ENCODE results near the gene POFUT2. TPM values are rescaled to one million over a fixed set of nuclear protein-coding genes. Genes with fewer than 3 reads are reported as not detected.
A peak's percentile ranks its signal among the peaks of the same experiment; 100 is the strongest.

POFUT2 gene
- total RNA-seq, 2 experiments from 2014 or later: 14.4 to 15.9 TPM

DNA sequence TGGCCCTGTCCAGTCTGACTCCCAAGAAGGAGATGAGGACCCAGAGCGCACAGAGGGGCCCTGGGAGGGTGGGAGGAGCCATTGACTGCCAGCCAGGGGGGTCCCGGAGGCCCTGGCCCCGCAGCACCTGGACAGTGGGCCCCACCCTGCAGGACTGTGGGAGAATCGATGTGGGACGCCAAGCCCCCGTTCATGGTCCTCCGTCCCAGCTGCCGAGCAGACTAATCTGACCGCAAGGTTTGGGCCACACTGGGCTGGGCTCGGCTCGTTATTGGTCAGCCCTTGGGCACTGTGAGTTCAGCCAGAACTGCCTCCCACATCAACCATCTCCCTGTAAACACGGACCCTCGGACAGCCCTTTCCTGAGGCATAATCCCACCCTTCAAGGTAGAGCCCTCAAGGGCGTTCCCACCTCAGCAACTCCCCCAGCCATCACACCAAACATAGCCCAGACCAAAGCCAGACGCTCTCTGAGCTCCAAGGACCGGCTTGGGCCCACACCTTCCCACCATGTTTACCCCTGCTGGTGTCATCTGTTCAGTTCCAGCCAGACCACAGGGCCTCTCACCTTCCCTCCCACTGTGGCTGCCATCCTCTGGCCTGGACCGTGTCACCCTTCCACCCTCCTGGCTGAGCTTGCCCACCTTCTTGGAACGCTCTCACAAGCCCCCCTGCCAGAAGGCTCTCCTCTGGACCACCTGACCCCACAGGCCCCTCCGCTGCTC lies 16.2 kb upstream of the POFUT2 start:
- Mint-ChIP-seq H3K27me3 (ENCODE audit: low read depth) (no peaks in the 10 kb centered on the region), H3K9me3 (no peaks in the 10 kb centered on the region), H3K4me3 (no peak overlapping the region), H3K4me1 (ENCODE audit: low read depth) (peaks cover 5% of the 10 kb centered on the region), H3K27ac (peak overlapping the region; percentile 20), H3K36me3 (ENCODE audit: low read depth) (no peaks in the 10 kb centered on the region)
- intact Hi-C loops (cut with micrococcal nuclease): no loop called here
- CTCF ChIA-PET: no interaction called here
- DNase-seq: no peak

DNA sequence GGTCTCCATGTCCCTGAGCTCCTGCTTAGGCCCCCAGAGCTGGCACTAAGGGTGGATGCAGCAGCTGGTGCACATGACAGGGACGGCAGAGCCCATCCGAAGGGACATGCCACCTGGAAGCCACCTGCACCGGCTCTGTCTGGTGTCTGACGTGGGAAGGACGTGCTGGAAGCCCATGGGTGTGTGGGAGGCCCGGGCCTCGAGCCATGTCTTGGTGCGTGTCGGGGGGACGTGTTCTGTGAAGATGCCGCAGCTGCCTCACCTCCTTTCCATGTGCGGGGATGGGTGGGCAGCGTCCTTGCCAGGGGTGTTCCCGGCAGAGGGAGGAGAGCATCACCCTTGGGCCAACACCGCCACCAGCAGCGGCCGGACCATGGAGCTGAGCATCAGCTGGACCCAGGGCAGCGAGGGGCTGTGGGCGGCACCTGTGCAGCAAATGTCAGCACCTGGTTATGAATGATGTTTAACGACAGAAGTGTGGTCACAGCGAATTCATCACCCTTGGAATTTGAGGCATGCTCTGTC lies 15.5 kb upstream of the POFUT2 start:
- peaks cover 4% of the 10 kb centered on the region for H3K4me1 Mint-ChIP-seq (ENCODE audit: low read depth)
- no peaks in the 10 kb centered on the region for H3K36me3 Mint-ChIP-seq (ENCODE audit: low read depth)
- H3K27me3 Mint-ChIP-seq (ENCODE audit: low read depth): no peaks in the 10 kb centered on the region
- DNase-seq: no peak
- no peak overlapping the region for H3K27ac Mint-ChIP-seq
- CTCF ChIA-PET: no interaction called here
- H3K4me3 Mint-ChIP-seq: no peak overlapping the region
- no peaks in the 10 kb centered on the region for H3K9me3 Mint-ChIP-seq
- intact Hi-C loops (cut with micrococcal nuclease): no loop called here

DNA sequence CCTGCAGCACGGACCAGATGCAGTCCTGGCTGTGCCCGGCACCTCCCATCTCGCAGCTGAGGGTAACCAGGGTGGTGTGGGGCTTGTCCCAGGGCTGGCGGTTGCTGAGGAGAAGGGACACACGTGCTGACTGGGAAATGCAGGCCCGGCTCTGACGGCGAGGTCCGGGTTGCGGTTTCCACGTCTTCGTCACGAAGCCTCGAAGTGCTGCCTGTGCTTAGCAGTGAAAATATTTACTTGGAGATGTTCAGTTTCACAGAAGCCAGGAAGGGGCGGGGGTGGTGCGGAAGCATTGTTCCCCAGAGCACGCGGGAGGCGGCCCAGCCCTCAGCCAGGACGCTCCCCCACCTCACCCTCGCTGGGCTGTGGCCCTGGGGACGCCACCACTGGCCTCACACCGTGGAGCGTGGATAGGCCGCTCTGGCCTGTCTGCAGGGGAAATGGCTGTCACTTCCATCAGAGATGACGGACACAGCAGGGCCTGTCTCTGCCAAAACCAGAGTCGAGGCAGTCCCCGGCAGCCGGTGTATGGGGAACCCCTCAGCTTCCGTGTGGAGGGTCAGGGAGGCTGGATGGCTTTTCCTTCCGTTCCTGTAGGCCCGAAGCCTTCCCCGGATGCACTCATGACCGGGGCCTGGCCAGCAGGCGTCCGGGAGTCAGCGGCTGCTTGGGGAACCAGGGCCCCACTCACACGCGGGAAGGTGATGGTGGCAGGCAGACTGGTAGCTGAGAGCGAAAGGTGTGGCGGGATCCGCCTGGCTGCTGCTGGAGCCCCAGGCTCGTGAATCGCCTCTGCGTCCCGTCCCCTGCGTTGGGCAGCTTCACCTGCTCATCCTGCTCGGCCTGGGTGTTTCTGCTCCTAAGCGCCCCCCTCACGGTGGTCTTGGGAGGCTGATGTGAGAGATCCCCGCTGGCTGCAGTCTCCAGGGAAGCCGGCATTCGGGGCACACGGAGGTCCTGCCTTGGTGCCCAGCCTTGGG lies 14.7 kb upstream of the POFUT2 start:
- DNase-seq: peak; percentile 69
- Mint-ChIP-seq H3K36me3 (ENCODE audit: low read depth) (no peaks in the 10 kb centered on the region), H3K27me3 (ENCODE audit: low read depth) (no peaks in the 10 kb centered on the region), H3K9me3 (no peaks in the 10 kb centered on the region), H3K4me1 (ENCODE audit: low read depth) (peaks cover 4% of the 10 kb centered on the region), H3K4me3 (no peak overlapping the region), H3K27ac (no peak overlapping the region)
- CTCF ChIA-PET: interaction anchor here (1.7 kb wide), 1 partner anchor 10 kb away, joined by 9 read pairs; no protein-coding TSS in a partner anchor
- intact Hi-C loops (cut with micrococcal nuclease): no loop called here

DNA sequence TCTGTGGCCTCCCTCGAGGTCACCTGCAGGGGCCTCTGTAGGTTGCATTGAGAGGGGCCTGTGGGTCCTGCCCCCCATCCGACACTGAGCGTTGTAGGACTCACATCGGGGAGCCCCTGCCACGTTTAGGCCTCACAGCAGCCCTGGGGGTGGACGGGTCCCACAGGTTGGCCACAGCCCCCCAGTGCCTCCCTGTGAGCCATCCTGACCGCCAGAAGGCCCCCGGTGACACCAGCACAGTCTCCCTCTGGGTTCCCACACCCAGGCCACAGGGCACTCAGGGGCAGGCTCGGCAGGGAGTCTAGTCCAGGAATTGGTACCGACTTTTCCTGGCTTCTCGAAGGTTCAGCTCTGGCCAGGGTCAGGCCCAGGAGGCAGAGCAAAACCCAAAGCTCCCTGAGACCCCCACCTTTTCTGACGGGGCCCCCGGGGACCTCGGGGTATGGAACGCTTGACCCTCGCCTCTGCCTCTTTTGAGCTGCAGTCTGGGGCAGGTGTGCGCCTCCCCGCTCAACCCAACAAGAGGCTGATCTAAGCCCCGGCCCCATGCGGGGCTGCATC lies 13.9 kb upstream of the POFUT2 start:
- CTCF ChIA-PET: interaction anchor here (1.7 kb wide), 1 partner anchor 9 kb away, joined by 9 read pairs; no protein-coding TSS in a partner anchor
- intact Hi-C loops (cut with micrococcal nuclease): no loop called here
- no peak overlapping the region for H3K27ac Mint-ChIP-seq
- H3K36me3 Mint-ChIP-seq (ENCODE audit: low read depth): no peaks in the 10 kb centered on the region
- H3K4me3 Mint-ChIP-seq: no peak overlapping the region
- H3K27me3 Mint-ChIP-seq (ENCODE audit: low read depth): no peaks in the 10 kb centered on the region
- no peaks in the 10 kb centered on the region for H3K9me3 Mint-ChIP-seq
- no peak for DNase-seq
- H3K4me1 Mint-ChIP-seq (ENCODE audit: low read depth): peaks cover 4% of the 10 kb centered on the region

DNA sequence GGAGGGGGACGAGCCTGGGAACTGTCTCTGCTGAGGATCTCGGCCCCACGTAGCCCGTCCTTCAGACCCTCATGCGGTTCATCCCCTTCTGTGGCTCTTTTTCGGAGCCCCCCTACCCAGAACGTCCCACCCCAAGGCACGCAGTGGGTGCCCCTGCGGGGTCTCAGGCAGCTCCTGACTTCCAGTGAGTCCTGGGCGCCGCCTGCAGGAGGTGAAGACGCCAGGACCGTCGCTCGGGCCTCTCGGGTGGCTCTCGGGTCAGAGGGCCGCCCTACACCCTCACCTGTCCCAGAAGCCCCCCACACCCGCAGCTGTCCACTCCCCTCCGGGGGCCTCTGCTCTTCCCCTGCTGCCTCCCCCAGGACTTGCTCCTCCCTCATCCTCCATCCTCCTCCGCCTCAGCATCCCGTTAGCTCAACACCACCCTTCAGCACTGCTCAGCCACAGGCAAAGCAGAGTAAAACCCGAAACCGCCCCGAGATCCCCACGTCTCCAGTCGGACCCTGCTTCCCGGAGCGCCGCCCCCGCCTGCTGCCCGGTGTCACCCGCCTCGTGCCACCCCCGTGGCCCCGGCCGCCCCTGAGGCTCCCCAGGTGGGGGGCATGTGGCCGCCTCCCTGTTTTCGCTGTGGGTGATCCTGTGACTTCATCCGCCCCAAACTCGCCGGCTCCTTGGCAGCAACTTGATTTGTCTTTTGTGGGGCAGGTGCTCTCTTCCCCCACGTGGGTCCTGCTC lies 13.3 kb upstream of the POFUT2 start:
- CTCF ChIA-PET: interaction anchor here (1.7 kb wide), 1 partner anchor 8 kb away, joined by 9 read pairs; no protein-coding TSS in a partner anchor
- no peak overlapping the region for H3K27ac Mint-ChIP-seq
- peaks cover 4% of the 10 kb centered on the region for H3K4me1 Mint-ChIP-seq (ENCODE audit: low read depth)
- H3K4me3 Mint-ChIP-seq: no peak overlapping the region
- no peaks in the 10 kb centered on the region for H3K9me3 Mint-ChIP-seq
- H3K27me3 Mint-ChIP-seq (ENCODE audit: low read depth): no peaks in the 10 kb centered on the region
- H3K36me3 Mint-ChIP-seq (ENCODE audit: low read depth): no peaks in the 10 kb centered on the region
- DNase-seq: no peak
- intact Hi-C loops (cut with micrococcal nuclease): no loop called here

DNA sequence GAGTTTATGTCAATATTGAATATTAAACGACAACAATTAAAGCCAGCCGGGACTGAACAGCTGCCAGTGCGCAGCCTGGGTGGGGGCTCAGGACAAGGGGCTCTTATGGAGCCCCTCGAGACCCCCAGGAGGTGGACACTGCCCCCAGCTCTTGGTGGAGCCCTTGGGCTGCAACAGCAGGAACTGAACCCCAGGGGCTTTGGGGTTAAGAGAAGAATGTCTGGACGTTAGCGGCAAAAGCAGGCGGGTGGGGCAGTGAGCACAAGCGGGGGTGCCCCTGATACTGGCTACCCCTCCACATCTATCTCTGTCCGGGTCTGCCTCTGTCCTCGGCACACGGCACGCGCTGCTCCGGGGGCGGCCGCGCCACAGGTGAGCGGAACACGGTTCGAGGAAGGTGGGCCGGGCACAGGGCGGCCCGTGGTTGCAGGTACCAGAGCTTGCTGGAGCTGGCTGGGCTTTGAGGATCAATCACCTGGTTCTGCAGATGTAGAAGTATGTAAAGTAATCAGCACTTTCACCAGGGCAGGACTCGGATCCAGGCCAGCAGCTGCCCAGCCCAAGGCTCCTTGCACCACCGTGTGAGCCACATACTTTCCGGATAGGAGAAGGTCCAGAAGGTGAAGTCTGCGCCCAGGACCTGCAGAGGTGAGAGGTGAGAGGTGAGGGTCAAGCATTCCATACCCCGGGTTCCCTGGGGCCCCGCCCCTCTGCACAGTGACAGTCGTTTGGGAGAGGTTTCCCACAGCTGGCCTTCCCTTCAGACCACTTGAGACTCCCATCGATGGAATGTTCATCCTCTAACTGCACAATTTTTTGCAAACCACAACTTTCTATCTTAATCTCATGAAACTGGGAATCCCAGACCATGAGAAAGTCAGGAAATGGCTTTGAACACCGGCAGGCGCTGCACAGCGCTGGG lies 12.4 kb upstream of the POFUT2 start:
- H3K9me3 Mint-ChIP-seq: no peaks in the 10 kb centered on the region
- intact Hi-C loops (cut with micrococcal nuclease): no loop called here
- no peaks in the 10 kb centered on the region for H3K36me3 Mint-ChIP-seq (ENCODE audit: low read depth)
- no peak overlapping the region for H3K4me3 Mint-ChIP-seq
- no peak overlapping the region for H3K27ac Mint-ChIP-seq
- DNase-seq: no peak
- H3K4me1 Mint-ChIP-seq (ENCODE audit: low read depth): peaks cover 8% of the 10 kb centered on the region
- H3K27me3 Mint-ChIP-seq (ENCODE audit: low read depth): no peaks in the 10 kb centered on the region
- CTCF ChIA-PET: interaction anchor here (1.7 kb wide), 1 partner anchor 8 kb away, joined by 9 read pairs; no protein-coding TSS in a partner anchor

DNA sequence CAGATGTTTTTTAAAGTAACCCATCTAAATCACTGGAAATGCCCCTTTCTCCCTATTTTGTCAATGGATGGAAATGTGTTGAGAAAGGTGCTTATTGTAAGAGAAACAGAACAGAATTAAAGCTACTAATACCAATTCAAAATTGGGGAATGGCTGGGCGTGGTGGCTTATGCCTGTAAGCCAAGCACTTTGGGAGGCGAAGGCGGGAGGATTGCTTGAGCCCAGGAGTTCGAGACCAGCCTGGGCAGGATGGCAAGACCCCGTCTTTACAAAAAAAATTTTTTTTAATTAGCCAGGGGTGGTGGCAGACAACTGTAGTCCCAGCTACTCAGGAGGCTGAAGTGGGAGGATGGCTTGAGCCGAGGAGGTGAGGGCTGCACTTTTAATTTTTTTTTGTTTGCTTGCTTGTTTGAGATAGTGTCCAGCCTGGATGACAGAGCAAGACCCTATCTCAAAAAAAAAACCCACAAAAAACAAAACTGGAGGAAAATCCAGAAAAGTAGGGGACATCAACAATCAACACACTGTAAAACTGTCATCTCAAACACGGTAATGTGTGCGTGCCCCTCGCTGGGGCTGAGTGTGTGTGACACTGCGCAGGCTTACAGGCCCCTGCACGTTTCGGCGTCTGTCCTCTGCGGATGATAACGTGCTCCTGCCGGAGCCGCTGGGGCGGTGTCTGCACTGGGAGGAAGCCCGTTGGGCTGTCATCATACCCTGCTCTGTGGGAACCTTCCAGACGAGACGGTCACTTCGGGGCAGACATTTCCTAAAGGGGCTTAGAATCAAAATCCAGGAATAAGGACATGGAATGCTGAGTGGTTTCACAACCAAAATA lies 11.6 kb upstream of the POFUT2 start:
- peaks cover 10% of the 10 kb centered on the region for H3K4me1 Mint-ChIP-seq (ENCODE audit: low read depth)
- no peaks in the 10 kb centered on the region for H3K9me3 Mint-ChIP-seq
- H3K4me3 Mint-ChIP-seq: no peak overlapping the region
- peak; percentile 2 for DNase-seq
- no peaks in the 10 kb centered on the region for H3K27me3 Mint-ChIP-seq (ENCODE audit: low read depth)
- peak overlapping the region; percentile 24 for H3K27ac Mint-ChIP-seq
- intact Hi-C loops (cut with micrococcal nuclease): no loop called here
- no peaks in the 10 kb centered on the region for H3K36me3 Mint-ChIP-seq (ENCODE audit: low read depth)
- CTCF ChIA-PET: no interaction called here

DNA sequence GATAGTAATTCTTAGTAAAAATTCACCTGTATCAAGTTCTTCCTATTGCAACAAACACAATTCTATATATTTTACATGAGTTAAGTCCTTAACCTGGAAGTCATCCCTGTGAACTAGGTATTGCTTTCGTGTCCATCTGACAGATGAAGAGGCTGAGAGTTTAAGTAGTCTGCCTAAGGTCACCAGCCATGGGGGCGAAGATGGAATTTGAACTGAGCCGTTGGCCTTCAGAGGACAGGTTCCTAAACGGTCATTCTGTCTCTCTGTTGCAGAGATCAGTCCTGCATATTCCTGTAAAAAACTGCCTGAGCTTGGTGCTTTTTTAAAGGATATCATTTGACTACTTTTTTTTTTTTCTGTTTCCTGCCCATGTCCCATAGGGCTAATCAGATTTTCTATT lies 10.2 kb upstream of the POFUT2 start:
- intact Hi-C loops (cut with micrococcal nuclease): no loop called here
- Mint-ChIP-seq H3K27me3 (ENCODE audit: low read depth) (no peaks in the 10 kb centered on the region), H3K4me1 (ENCODE audit: low read depth) (peaks cover 13% of the 10 kb centered on the region), H3K36me3 (ENCODE audit: low read depth) (no peaks in the 10 kb centered on the region), H3K27ac (no peak overlapping the region), H3K4me3 (no peak overlapping the region), H3K9me3 (no peaks in the 10 kb centered on the region)
- CTCF ChIA-PET: no interaction called here
- DNase-seq: no peak

DNA sequence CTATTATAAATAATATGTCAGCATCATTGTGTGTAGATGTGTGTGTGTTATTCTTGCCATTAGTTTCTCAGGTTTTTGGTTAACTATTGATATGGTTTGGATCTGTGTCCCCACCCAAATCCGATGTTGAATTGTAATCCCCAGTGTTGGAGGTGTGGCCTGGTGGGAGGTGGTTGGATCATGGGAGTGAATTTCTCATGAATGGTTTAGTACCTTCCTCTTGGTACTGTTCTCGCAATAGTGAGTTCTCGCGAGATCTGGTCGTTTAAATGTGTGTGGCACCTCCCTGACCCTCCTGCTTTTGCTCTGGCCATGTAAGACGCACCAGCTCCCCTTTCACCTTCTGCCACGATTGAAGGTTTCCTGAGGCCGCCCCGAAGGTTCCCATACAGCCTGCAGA lies 9.6 kb upstream of the POFUT2 start:
- no peak overlapping the region for H3K27ac Mint-ChIP-seq
- CTCF ChIA-PET: no interaction called here
- intact Hi-C loops (cut with micrococcal nuclease): no loop called here

DNA sequence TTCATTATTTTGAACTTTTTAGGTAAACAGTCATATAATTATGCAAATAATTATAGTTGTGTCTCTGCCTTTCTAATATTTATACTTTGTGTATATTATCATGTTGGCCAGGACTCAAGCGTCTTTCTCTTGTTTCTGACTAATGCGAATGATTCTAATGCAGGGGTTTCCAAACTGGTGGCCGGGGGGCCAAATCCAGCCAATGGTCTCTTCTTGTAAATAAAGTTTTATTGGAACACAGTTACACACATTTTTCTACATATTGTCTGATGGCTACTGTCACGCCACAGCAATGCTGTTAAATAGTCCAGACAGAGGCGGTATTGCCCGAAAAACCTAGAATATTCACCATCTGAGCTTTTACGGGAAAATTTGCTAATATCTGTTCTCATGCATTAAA lies 8.9 kb upstream of the POFUT2 start:
- H3K36me3 Mint-ChIP-seq (ENCODE audit: low read depth): no peaks in the 10 kb centered on the region
- no peak for DNase-seq
- CTCF ChIA-PET: no interaction called here
- H3K27ac Mint-ChIP-seq: no peak overlapping the region
- H3K4me3 Mint-ChIP-seq: no peak overlapping the region
- H3K9me3 Mint-ChIP-seq: no peaks in the 10 kb centered on the region
- no peaks in the 10 kb centered on the region for H3K27me3 Mint-ChIP-seq (ENCODE audit: low read depth)
- peaks cover 19% of the 10 kb centered on the region for H3K4me1 Mint-ChIP-seq (ENCODE audit: low read depth)
- intact Hi-C loops (cut with micrococcal nuclease): no loop called here

More for the DNA sequence above, 9.6 kb upstream of the POFUT2 start:
- Mint-ChIP-seq H3K36me3 (ENCODE audit: low read depth) (no peaks in the 10 kb centered on the region), H3K4me3 (no peak overlapping the region), H3K9me3 (no peaks in the 10 kb centered on the region), H3K4me1 (ENCODE audit: low read depth) (peaks cover 18% of the 10 kb centered on the region), H3K27me3 (ENCODE audit: low read depth) (no peaks in the 10 kb centered on the region)
- no peak for DNase-seq
